ENCODE measurements around the gene TACC2. TPM values are rescaled to one million over a fixed set of nuclear protein-coding genes. Genes with fewer than 3 reads are reported as not detected.

Gene TACC2
- total RNA-seq, 1 experiment from 2014 or later, result 15.8 TPM

DNA sequence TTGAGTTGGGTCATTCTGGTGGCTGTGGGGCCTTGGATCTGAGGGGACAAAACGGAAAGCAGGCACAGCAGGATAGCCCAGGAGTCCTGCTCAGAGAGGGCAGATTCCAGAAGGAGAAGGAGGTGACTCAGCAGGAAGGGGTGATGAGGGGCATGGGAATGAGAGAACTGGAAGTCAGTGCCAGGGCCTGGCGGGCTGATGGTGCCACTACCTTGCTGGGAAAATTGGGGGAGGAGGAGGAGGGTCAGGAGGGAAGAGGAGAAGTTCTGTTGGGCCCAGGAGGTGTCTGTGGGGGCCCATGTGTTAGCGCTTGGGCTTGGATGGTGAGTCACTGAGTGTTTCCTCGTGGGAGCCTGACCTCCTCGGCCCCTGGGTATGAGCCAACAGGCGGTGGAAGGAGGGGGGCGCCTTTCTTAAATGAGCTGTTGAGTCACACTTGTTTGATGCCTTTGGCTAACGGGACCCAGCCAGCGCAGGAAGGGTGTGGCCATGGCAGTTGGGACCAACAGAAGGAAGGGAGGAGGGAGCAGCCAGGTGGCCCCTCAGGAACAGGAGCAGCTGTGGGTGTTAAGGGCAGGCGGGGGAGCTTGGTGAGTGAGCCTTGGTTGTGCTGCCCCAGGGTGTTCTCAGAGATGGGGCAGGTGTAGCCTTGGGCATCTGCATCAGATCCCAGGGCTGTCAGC is 152.1 kb downstream of the TACC2 start:
- Histone ChIP-seq H3K36me3 (ENCODE audit: low read depth) (peaks cover 4% of the 10 kb centered on the region; the same call in 1 of the 2 replicates), H3K27ac (peak overlapping the region; percentile 73), H3K9me3 (ENCODE audit: insufficient read depth, low read depth) (no peaks in the 10 kb centered on the region), H3K4me2 (peak overlapping the region; percentile 53), H3K9me2 (ENCODE audit: insufficient read depth) (no peaks in the 10 kb centered on the region), H3K79me2 (ENCODE audit: low read depth) (no peaks in the 10 kb centered on the region), H4K20me1 (ENCODE audit: insufficient read depth) (no peaks in the 10 kb centered on the region), H3F3A (ENCODE audit: insufficient read depth, low read depth) (peaks cover 4% of the 10 kb centered on the region; the same call in 1 of the 2 replicates), H3K27me3 (ENCODE audit: insufficient read depth, low read depth) (no peaks in the 10 kb centered on the region), H3K4me1 (replicated peaks; ENCODE audit: insufficient read depth) (peaks cover 25% of the 10 kb centered on the region), H2AFZ (no peak overlapping the region), H3K4me3 (no peak overlapping the region)
- TF ChIP-seq EZH2 (IDR thresholded peaks at IDR 0.05; ENCODE audit: low read depth), result no peak
- TF ChIP-seq, protein P1, sequence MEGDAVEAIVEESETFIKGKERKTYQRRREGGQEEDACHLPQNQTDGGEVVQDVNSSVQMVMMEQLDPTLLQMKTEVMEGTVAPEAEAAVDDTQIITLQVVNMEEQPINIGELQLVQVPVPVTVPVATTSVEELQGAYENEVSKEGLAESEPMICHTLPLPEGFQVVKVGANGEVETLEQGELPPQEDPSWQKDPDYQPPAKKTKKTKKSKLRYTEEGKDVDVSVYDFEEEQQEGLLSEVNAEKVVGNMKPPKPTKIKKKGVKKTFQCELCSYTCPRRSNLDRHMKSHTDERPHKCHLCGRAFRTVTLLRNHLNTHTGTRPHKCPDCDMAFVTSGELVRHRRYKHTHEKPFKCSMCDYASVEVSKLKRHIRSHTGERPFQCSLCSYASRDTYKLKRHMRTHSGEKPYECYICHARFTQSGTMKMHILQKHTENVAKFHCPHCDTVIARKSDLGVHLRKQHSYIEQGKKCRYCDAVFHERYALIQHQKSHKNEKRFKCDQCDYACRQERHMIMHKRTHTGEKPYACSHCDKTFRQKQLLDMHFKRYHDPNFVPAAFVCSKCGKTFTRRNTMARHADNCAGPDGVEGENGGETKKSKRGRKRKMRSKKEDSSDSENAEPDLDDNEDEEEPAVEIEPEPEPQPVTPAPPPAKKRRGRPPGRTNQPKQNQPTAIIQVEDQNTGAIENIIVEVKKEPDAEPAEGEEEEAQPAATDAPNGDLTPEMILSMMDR (conservative IDR thresholded peaks at IDR 0.05), result no peak
- intact Hi-C loops (cut with micrococcal nuclease; ENCODE audit: unreplicated experiment), result loop anchor here (2.0 to 10.0 kb wide), 3 partner anchors 28 to 294 kb away; no protein-coding TSS in a partner anchor
- DNase-seq, result peak; percentile 56
- BruUV-seq (replicated peaks), result no TSS peak
- CTCF ChIA-PET, result no interaction called here
- POLR2A ChIA-PET (ENCODE audit: unreplicated experiment), result no interaction called here

DNA sequence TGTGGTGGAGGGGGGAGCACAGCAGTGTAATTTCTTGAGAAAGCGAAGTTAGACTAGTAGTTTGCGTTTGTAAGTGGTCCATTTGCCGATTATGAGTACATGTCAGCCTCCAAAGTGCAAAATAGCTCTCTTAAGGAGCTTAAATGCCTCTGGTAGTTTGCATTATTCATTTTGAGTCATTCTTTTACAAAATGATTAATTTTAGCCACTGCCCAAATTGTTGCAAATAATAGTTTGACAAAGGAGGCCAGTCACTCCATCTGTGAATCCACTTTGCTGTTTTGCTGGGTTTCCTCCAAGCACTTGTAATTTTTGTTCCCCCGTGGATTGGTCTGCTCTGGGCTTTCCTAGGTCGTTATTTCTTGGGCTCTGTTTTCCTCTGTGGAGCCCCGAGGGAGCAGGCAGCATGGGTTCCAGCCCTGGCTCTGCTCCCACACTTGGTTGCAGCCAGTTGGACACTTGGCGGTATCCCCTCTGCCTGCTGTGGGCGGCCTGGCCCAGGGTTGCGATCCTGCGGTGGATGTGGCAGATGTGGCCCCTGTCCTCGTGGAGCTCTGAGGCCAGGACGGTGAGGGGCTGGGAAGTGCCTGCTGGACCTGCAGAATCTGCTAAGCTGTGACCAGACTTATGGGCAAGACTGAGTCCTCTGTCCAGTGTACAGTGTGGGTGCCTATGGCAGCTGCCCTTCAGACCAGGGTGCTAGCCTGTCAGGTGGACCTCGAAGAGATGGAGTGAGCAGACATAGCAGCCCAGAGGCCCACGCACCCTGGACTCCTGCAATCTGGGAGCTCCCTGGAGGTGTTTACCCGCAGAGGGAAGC is 153.1 kb downstream of the TACC2 start:
- BruUV-seq (replicated peaks), result no TSS peak
- H3K36me3 ChIP-seq (ENCODE audit: low read depth), result peaks cover 4% of the 10 kb centered on the region; the same call in 1 of the 2 replicates
- POLR2A ChIA-PET (ENCODE audit: unreplicated experiment), result no interaction called here
- H3K4me2 ChIP-seq, result peak overlapping the region; percentile 53; the same call in 1 of the 2 replicates
- H3K79me2 ChIP-seq (ENCODE audit: low read depth), result no peaks in the 10 kb centered on the region
- peaks cover 25% of the 10 kb centered on the region for H3K4me1 ChIP-seq (replicated peaks; ENCODE audit: insufficient read depth)
- H3K9me3 ChIP-seq (ENCODE audit: insufficient read depth, low read depth), result no peaks in the 10 kb centered on the region
- H2AFZ ChIP-seq, result no peak overlapping the region
- TF ChIP-seq, protein P1 (conservative IDR thresholded peaks at IDR 0.05), result no peak
- no peak for TF ChIP-seq EZH2 (IDR thresholded peaks at IDR 0.05; ENCODE audit: low read depth)
- no peaks in the 10 kb centered on the region for H3K27me3 ChIP-seq (ENCODE audit: insufficient read depth, low read depth)
- H3K9me2 ChIP-seq (ENCODE audit: insufficient read depth), result no peaks in the 10 kb centered on the region
- CTCF ChIA-PET, result interaction anchor here (0.6 kb wide), 1 partner anchor 15 kb away, joined by 4 read pairs; no protein-coding TSS in a partner anchor
- peak overlapping the region; percentile 73; the same call in 1 of the 2 replicates for H3K27ac ChIP-seq
- no peak for DNase-seq
- H4K20me1 ChIP-seq (ENCODE audit: insufficient read depth), result no peaks in the 10 kb centered on the region
- H3K4me3 ChIP-seq, result no peak overlapping the region
- intact Hi-C loops (cut with micrococcal nuclease; ENCODE audit: unreplicated experiment), result loop anchor here (2.0 to 10.0 kb wide), 3 partner anchors 29 to 293 kb away; no protein-coding TSS in a partner anchor
- peaks cover 4% of the 10 kb centered on the region; the same call in 1 of the 2 replicates for H3F3A ChIP-seq (ENCODE audit: insufficient read depth, low read depth)

- Histone ChIP-seq H3K9me2 (ENCODE audit: insufficient read depth) (no peaks in the 10 kb centered on the region), H3K4me3 (no peak overlapping the region), H3K27me3 (ENCODE audit: insufficient read depth, low read depth) (no peaks in the 10 kb centered on the region), H3K36me3 (ENCODE audit: low read depth) (peaks cover 4% of the 10 kb centered on the region; the same call in 1 of the 2 replicates), H3K9me3 (ENCODE audit: insufficient read depth, low read depth) (no peaks in the 10 kb centered on the region), H3K4me1 (replicated peaks; ENCODE audit: insufficient read depth) (peaks cover 25% of the 10 kb centered on the region), H3F3A (ENCODE audit: insufficient read depth, low read depth) (peaks cover 4% of the 10 kb centered on the region; the same call in 1 of the 2 replicates), H3K27ac (no peak overlapping the region), H3K79me2 (ENCODE audit: low read depth) (no peaks in the 10 kb centered on the region), H2AFZ (no peak overlapping the region), H4K20me1 (ENCODE audit: insufficient read depth) (no peaks in the 10 kb centered on the region), H3K4me2 (no peak overlapping the region)
- no TSS peak for BruUV-seq (replicated peaks)
- POLR2A ChIA-PET (ENCODE audit: unreplicated experiment), result no interaction called here
- intact Hi-C loops (cut with micrococcal nuclease; ENCODE audit: unreplicated experiment), result loop anchor here (10.0 kb wide), 2 partner anchors 122 to 292 kb away; no protein-coding TSS in a partner anchor
- TF ChIP-seq, protein P1 (conservative IDR thresholded peaks at IDR 0.05), result peak; percentile 80
- TF ChIP-seq EZH2 (IDR thresholded peaks at IDR 0.05; ENCODE audit: low read depth), result no peak
- no peak for DNase-seq
- CTCF ChIA-PET, result interaction anchor here (0.6 kb wide), 1 partner anchor 16 kb away, joined by 4 read pairs; no protein-coding TSS in a partner anchor
These were observed 153.8 kb downstream of the TACC2 start for GRCh38 chr10:122142641-122143237.
